ENCODE measurements around the gene UPP2.

The UPP2 gene

GRCh38 chr2:158142568-158143332, 41.1 kb downstream of the UPP2 start:
- peak; percentile 49 for DNase-seq

- DNase-seq, result no peak
Observed at GRCh38 chr2:158143703-158144360, 42.2 kb downstream of the UPP2 start.

- peak; percentile 32 for DNase-seq
Observed at GRCh38 chr2:158144914-158145625, 43.4 kb downstream of the UPP2 start.

GRCh38 chr2:158153270-158154015, 51.8 kb downstream of the UPP2 start:
- DNase-seq, result no peak

- DNase-seq, result no peak
Observed at GRCh38 chr2:158154596-158154995, 52.9 kb downstream of the UPP2 start.

GRCh38 chr2:158172719-158173118, 71.0 kb downstream of the UPP2 start:
- no peak for DNase-seq

- no peak for DNase-seq
Observed at GRCh38 chr2:158174495-158174894, 72.8 kb downstream of the UPP2 start.

- no peak for DNase-seq
Observed at GRCh38 chr2:158174956-158175355, 73.3 kb downstream of the UPP2 start.

GRCh38 chr2:158178646-158179045, 77.0 kb downstream of the UPP2 start:
- no peak for DNase-seq

- DNase-seq, result no peak
Observed at GRCh38 chr2:158179660-158180059, 78.0 kb downstream of the UPP2 start.

GRCh38 chr2:158181171-158181570, 79.5 kb downstream of the UPP2 start:
- DNase-seq, result no peak

GRCh38 chr2:158182676-158183295, 81.1 kb downstream of the UPP2 start:
- no peak for DNase-seq

GRCh38 chr2:158184001-158184400, 82.3 kb downstream of the UPP2 start:
- DNase-seq, result no peak

GRCh38 chr2:158184556-158185343, 83.1 kb downstream of the UPP2 start:
- no peak for DNase-seq

Data from RPMI8226 (cell line).